NCI-H2196 (cell line): Measurements from ENCODE around the gene LRCH3.
"Not testable (repeated sequence)": the region's sequence is repeated elsewhere in the genome, so short reads cannot be mapped to it uniquely, and the experiment has no call there.

Source experiments
- DNase-seq: peaks from one replicate; lab custom pipeline; 2025; ENCODE audit not compliant: unreplicated experiment; lab: John Stamatoyannopoulos, UW

LRCH3 gene

DNA sequence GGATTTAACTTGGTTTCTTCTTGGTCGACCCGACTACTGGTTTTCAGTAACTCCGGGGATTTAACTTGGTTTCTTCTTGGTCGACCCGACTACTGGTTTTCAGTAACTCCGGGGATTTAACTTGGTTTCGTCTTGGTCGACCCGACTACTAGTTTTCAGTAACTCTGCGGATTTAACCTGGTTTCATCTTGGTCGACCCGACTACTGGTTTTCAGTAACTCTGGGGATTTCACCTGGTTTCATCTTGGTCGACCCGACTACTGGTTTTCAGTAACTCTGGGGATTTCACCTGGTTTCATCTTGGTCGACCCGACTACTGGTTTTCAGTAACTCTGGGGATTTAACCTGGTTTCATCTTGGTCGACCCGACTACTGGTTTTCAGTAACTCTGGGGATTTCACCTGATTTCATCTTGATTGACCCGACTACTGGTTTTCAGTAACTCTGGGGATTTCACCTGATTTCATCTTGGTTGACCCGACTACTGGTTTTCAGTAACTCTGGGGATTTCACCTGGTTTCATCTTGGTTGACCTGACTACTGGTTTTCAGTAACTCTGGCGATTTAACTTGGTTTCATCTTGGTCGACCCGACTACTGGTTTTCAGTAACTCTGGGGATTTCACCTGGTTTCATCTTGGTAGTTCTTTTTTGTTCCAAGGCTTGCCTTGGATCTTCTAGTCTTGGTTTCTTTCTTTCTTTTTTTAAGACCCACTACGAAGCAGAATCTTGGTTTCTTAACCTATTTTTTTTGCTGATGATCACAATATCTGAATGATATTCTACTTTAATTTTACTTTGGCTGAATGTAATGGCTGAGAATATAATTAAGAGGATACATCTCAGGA is 130.6 kb downstream of the LRCH3 start:
- DNase-seq: not testable (repeated sequence)

DNA sequence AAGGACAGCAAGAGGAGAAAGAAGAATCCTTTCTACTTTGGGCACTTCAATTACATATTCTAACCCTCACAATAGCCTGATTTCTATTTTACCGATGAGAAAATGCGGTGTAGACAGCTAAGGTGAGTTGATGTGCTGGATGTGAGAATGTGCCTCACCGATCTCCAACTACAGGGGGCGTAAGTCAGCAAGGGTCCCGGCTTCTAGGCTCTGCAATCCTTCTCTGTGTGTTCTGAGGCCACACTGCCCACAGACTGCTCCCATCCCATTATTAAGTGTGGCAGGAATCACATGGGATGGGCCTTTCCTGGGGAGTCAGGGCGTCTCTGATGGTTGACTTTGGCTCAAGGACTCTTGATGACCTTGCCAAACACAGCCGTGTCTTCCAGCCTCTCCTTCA is 135.4 kb downstream of the LRCH3 start:
- peak; percentile 28 for DNase-seq

DNA sequence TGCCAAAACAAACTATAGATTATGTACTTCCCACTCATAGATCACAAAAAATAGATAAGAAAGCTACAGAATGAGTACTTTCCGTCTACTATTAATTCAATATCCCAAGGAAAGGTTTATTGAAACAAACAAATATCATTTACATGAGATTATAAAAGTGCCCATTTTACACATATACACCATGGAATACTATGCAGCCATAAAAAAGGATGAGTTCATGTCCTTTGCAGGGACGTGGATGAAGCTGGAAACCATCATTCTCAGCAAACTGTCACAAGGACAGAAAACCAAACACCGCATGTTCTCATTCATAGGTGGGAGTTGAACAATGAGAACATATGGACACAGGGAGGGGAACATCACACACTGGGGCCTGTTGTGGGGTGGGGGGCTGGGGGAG is 136.5 kb downstream of the LRCH3 start:
- DNase-seq: not testable (repeated sequence)

DNA sequence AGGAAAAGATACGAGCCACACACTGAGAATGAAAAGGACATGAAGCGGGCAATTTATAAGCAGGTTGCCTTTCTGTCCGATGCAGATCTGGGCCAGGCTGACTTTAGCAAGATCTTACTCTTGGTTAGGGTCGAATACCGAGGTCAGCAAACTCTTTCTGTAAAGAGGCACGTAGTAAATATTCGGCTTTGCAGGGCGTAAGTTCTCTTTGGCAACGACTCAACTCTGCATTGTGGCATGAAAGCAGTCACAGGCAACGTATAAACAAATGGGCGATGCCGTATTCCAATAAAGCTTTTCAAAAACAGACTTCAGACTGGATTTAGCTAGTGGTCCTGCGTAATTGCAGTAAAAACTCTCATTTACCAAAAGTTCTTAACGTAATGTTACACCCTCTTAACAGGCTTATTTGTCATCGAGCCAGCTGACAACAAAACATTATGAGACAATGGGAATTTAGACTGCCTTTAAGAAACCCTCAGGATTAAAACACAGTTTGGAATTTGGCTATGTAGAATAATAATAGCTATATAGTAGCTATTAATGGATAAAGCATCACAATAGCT is 145.8 kb downstream of the LRCH3 start:
- DNase-seq: no peak
